Liver (tissue), 9 donors: ENCODE measurements around the gene LRRC63. TPM values are rescaled to one million over a fixed set of nuclear protein-coding genes. Genes with fewer than 3 reads are reported as not detected.

ENCODE experiments used
- DNase-seq: peaks from one replicate; pipeline ENCODE4 v3.0.0-alpha.2; 2017; ENCODE audit warnings: low spot score
- H3K27ac ChIP-seq, 2 donors: one replicate each; pipeline ENCODE4 v1.7.0; 2013; ENCODE audit warnings: inconsistent platforms in 2 of 2, low read length in 2 of 2, control low read depth in 1 of 2, low read depth in 1 of 2, mild to moderate bottlenecking in 1 of 2
- H3K27me3 ChIP-seq, 4 donors: one replicate each; pipeline versions ENCODE4 v1.6.1 to v1.7.0; 2013; ENCODE audit warnings: low read length in 3 of 4, inconsistent platforms in 1 of 4, mild to moderate bottlenecking in 1 of 4, moderate library complexity in 1 of 4; ENCODE audit not compliant: control insufficient read depth in 4 of 4, insufficient read depth in 4 of 4
- H3K36me3 ChIP-seq, 4 donors: one replicate each; pipeline versions ENCODE4 v1.6.1 to v1.7.0; 2013; ENCODE audit warnings: low read length in 3 of 4, mild to moderate bottlenecking in 3 of 4, low read depth in 1 of 4, moderate library complexity in 1 of 4; ENCODE audit not compliant: control insufficient read depth in 4 of 4, insufficient read depth in 3 of 4
- H3K4me1 ChIP-seq, 4 donors: one replicate each; pipeline versions ENCODE4 v1.6.1 to v1.7.0; 2013; ENCODE audit warnings: low read length in 3 of 4, mild to moderate bottlenecking in 3 of 4, moderate library complexity in 1 of 4; ENCODE audit not compliant: control insufficient read depth in 4 of 4, insufficient read depth in 4 of 4
- H3K4me3 ChIP-seq, 3 donors: one replicate each; pipeline versions ENCODE4 v1.6.1 to v1.7.0; 2013; ENCODE audit warnings: low read length in 3 of 3, control low read depth in 1 of 3, low read depth in 1 of 3, mild to moderate bottlenecking in 1 of 3
- H3K9ac ChIP-seq, 2 donors: one replicate each; pipeline ENCODE4 v1.7.0; 2013; ENCODE audit warnings: low read length in 2 of 2, mild to moderate bottlenecking in 2 of 2, moderate library complexity in 2 of 2, control low read depth in 1 of 2, low read depth in 1 of 2
- H3K9me3 ChIP-seq, 4 donors: one replicate each; pipeline versions ENCODE4 v1.6.1 to v1.7.0; 2013; ENCODE audit warnings: low read length in 3 of 4; ENCODE audit not compliant: control insufficient read depth in 4 of 4
- EGR1 ChIP-seq, 2 donors: IDR thresholded peaks; 2 replicates each; pipeline ENCODE4 v1.6.1; 2016 to 2018; ENCODE audit warnings: antibody characterized with exemption in 2 of 2, low read depth in 2 of 2
- FOXA1 ChIP-seq: IDR thresholded peaks from 2 replicates; pipeline ENCODE4 v1.6.1; 2016; ENCODE audit warnings: antibody characterized with exemption
- FOXA2 ChIP-seq: IDR thresholded peaks from 2 replicates; pipeline ENCODE4 v1.6.1; 2016; ENCODE audit warnings: antibody characterized with exemption
- GABPA ChIP-seq, 2 donors: IDR thresholded peaks in 1 of 2; conservative IDR thresholded peaks in 1 of 2; 2 replicates each; pipeline ENCODE4 v1.6.1; 2016; ENCODE audit warnings: antibody characterized with exemption in 2 of 2, mild to moderate bottlenecking in 1 of 2, moderate library complexity in 1 of 2
- HNF4A ChIP-seq, 2 donors: conservative IDR thresholded peaks; 2 replicates each; pipeline ENCODE4 v1.6.1; 2016; ENCODE audit warnings: antibody characterized with exemption in 2 of 2, mild to moderate bottlenecking in 2 of 2
- HNF4G ChIP-seq: IDR thresholded peaks from 2 replicates; pipeline ENCODE4 v1.6.1; 2016; ENCODE audit warnings: antibody characterized with exemption
- JUND ChIP-seq, 2 donors: IDR thresholded peaks; 2 replicates each; pipeline ENCODE4 v1.6.1; 2016; ENCODE audit warnings: antibody characterized with exemption in 2 of 2
- NR2F2 ChIP-seq: IDR thresholded peaks from 2 replicates; pipeline ENCODE4 v1.6.1; 2016; ENCODE audit warnings: antibody characterized with exemption
- RAD21 ChIP-seq, 2 donors: IDR thresholded peaks; 2 replicates each; pipeline ENCODE4 v1.6.1; 2016; ENCODE audit warnings: antibody characterized with exemption in 2 of 2, mild to moderate bottlenecking in 2 of 2
- REST ChIP-seq: IDR thresholded peaks from 2 replicates; pipeline ENCODE4 v1.6.1; 2016; ENCODE audit warnings: antibody characterized with exemption, mild to moderate bottlenecking
- RXRA ChIP-seq, 2 donors: IDR thresholded peaks; 2 replicates each; pipeline ENCODE4 v1.6.1; 2017 to 2018; ENCODE audit warnings: antibody characterized with exemption in 2 of 2, mild to moderate bottlenecking in 1 of 2
- SP1 ChIP-seq: IDR thresholded peaks from 2 replicates; pipeline ENCODE4 v1.6.1; 2018; ENCODE audit warnings: antibody characterized with exemption, mild to moderate bottlenecking
- TAF1 ChIP-seq: conservative IDR thresholded peaks from 2 replicates; pipeline ENCODE4 v1.6.1; 2016; ENCODE audit warnings: antibody characterized with exemption, mild to moderate bottlenecking
- YY1 ChIP-seq: IDR thresholded peaks from 2 replicates; pipeline ENCODE4 v1.6.1; 2016; ENCODE audit warnings: antibody characterized with exemption, mild to moderate bottlenecking
- WGBS: extraction: QIAGEN DNeasy Blood & Tissue Kit; methylation state at CpG from one replicate; pipeline ENCODE4 v1.1.7; 2013; 5-methylcytosine and 5-hydroxymethylcytosine counted together
- polyA plus RNA-seq, 2 donors: library from polyadenylated mRNA; stranded (reverse) in 1 of 2; unstranded in 1 of 2; fragments of 200-250 nt in 1 of 2; fragments of >200 nt in 1 of 2; fragmentation: Nextera tagmentation in 1 of 2; extraction: Ambion mirVana in 1 of 2; gene quantifications; one replicate each; pipeline versions ENCODE4 v1.2.1 to v1.2.3, GENCODE V29; 2013 to 2015
- total RNA-seq, 2 donors: library from RNA; depleted of rRNA; stranded (reverse); fragments of >200 nt; gene quantifications; one replicate each; pipeline ENCODE4 v1.2.3, GENCODE V29; 2014
- TF ChIP-seq, protein P1 (sequence below): IDR thresholded peaks from 2 replicates; pipeline ENCODE4 v1.6.1; 2016; ENCODE audit warnings: antibody characterized with exemption
- TF ChIP-seq, protein P2 (sequence below): IDR thresholded peaks from 2 replicates; pipeline ENCODE4 v1.6.1; 2016; ENCODE audit warnings: antibody characterized with exemption
- TF ChIP-seq, protein P3 (sequence below): IDR thresholded peaks from 2 replicates; pipeline ENCODE4 v1.6.1; 2016; ENCODE audit warnings: antibody characterized with exemption
- TF ChIP-seq, protein P4 (sequence below): fragments of 150-350 bp; IDR thresholded peaks from 2 replicates; pipeline ENCODE4 v1.5.1; 2017; ENCODE audit warnings: improper control_type of control experiment, low read depth, low read length; ENCODE audit not compliant: missing input control
- donor health status: healthy.
- donor health status: healthy.
- donor health status: healthy.
- donor health status: healthy.
- donor health status: healthy.

LRRC63 gene
- total and polyA plus RNA-seq, 4 donors: 0.03 to 0.84 (median 0.09) TPM

GRCh38 chr13:46296921-46297320 lies 85.2 kb downstream of the LRRC63 start:
- Histone ChIP-seq H3K4me3 (no peak overlapping the region), H3K27ac (peak overlapping the region; percentile 66 to 88), H3K36me3 (no peaks in the 10 kb centered on the region), H3K4me1 (peaks cover 11 to 38% (median 25%) of the 10 kb centered on the region in 4 donors), H3K9ac (no peak overlapping the region), H3K9me3 (peaks cover 0 to 3% (median 0%) of the 10 kb centered on the region in 4 donors), H3K27me3 (no peaks in the 10 kb centered on the region)
- no peak for DNase-seq
- TF ChIP-seq, protein P1, sequence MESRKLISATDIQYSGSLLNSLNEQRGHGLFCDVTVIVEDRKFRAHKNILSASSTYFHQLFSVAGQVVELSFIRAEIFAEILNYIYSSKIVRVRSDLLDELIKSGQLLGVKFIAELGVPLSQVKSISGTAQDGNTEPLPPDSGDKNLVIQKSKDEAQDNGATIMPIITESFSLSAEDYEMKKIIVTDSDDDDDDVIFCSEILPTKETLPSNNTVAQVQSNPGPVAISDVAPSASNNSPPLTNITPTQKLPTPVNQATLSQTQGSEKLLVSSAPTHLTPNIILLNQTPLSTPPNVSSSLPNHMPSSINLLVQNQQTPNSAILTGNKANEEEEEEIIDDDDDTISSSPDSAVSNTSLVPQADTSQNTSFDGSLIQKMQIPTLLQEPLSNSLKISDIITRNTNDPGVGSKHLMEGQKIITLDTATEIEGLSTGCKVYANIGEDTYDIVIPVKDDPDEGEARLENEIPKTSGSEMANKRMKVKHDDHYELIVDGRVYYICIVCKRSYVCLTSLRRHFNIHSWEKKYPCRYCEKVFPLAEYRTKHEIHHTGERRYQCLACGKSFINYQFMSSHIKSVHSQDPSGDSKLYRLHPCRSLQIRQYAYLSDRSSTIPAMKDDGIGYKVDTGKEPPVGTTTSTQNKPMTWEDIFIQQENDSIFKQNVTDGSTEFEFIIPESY: no peak
- TF ChIP-seq, protein P2, sequence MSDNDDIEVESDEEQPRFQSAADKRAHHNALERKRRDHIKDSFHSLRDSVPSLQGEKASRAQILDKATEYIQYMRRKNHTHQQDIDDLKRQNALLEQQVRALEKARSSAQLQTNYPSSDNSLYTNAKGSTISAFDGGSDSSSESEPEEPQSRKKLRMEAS: no peak
- TF ChIP-seq FOXA2: no peak
- no peak for TF ChIP-seq GABPA (IDR thresholded peaks at IDR 0.05 in 1 of 2, conservative IDR thresholded peaks at IDR 0.05 in 1 of 2)
- TF ChIP-seq HNF4A (conservative IDR thresholded peaks at IDR 0.05): peak in 1 of 2 donors; percentile 9
- no peak for TF ChIP-seq RAD21 (IDR thresholded peaks at IDR 0.05)
- no peak for TF ChIP-seq YY1
- whole genome bisulfite sequencing: 47% methylated on average over 3 of the region's 3 CpGs

GRCh38 chr13:46297361-46297811 lies 85.7 kb downstream of the LRRC63 start:
- Histone ChIP-seq H3K36me3 (no peaks in the 10 kb centered on the region), H3K9ac (no peak overlapping the region), H3K4me1 (peaks cover 11 to 38% (median 22%) of the 10 kb centered on the region in 4 donors), H3K9me3 (peaks cover 0 to 3% (median 0%) of the 10 kb centered on the region in 4 donors), H3K4me3 (no peak overlapping the region), H3K27me3 (no peaks in the 10 kb centered on the region), H3K27ac (peak overlapping the region; percentile 66 to 88)
- no peak for DNase-seq
- TF ChIP-seq HNF4A (conservative IDR thresholded peaks at IDR 0.05) (no peak), RXRA (IDR thresholded peaks at IDR 0.05) (peak in 1 of 2 donors; percentile 6), SP1 (no peak)
- 18% methylated on average over 3 of the region's 3 CpGs for WGBS

DNA sequence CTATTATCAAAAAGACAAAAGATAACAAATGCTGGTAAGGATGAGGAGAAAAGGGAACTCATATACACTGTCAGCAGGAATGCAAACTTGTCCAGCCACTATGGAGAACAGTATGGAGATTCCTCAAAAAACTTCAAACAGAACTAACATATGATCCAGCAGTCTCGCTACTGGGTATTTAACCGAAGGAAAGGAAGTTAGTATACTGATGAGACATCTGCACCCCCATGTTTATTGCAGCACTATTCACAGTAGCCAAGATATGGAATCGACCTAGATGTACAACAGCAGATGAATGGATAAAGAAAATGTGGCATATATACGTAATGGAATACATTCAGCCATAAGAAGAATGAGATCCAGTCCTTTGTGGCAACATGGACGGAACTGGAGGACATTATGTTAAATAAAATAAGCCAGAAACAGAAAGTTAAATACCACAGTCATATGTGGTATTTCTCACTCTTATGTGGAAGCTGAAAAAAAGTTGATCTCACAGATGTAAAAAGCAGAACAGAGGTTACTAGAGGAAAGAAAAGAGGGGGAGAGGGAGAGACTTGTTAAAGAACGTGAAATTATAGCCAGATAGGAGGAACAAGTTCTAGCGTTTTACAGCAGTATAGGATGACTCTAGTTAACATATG lies 92.1 kb downstream of the LRRC63 start:
- H3K36me3 ChIP-seq: no peaks in the 10 kb centered on the region
- no peaks in the 10 kb centered on the region for H3K27me3 ChIP-seq
- H3K27ac ChIP-seq: no peak overlapping the region
- H3K9ac ChIP-seq: no peak overlapping the region
- WGBS: 77% methylated on average over 7 of the region's 7 CpGs
- no peak for DNase-seq
- no peaks in the 10 kb centered on the region for H3K4me1 ChIP-seq
- H3K4me3 ChIP-seq: no peak overlapping the region
- peaks cover 0 to 3% (median 0%) of the 10 kb centered on the region in 4 donors for H3K9me3 ChIP-seq
- TF ChIP-seq, protein P3, sequence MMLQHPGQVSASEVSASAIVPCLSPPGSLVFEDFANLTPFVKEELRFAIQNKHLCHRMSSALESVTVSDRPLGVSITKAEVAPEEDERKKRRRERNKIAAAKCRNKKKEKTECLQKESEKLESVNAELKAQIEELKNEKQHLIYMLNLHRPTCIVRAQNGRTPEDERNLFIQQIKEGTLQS: no peak
- TF ChIP-seq SP1 (no peak), TAF1 (no peak), EGR1 (IDR thresholded peaks at IDR 0.05; ENCODE audit: low read depth in 2 of 2) (no peak), FOXA2 (no peak), HNF4A (conservative IDR thresholded peaks at IDR 0.05) (no peak), RXRA (IDR thresholded peaks at IDR 0.05) (no peak), YY1 (no peak), NR2F2 (no peak), GABPA (IDR thresholded peaks at IDR 0.05 in 1 of 2, conservative IDR thresholded peaks at IDR 0.05 in 1 of 2) (no peak), RAD21 (IDR thresholded peaks at IDR 0.05) (no peak), HNF4G (no peak), JUND (IDR thresholded peaks at IDR 0.05) (no peak), FOXA1 (no peak), REST (no peak)
- TF ChIP-seq, protein P2: no peak
- TF ChIP-seq, protein P4, sequence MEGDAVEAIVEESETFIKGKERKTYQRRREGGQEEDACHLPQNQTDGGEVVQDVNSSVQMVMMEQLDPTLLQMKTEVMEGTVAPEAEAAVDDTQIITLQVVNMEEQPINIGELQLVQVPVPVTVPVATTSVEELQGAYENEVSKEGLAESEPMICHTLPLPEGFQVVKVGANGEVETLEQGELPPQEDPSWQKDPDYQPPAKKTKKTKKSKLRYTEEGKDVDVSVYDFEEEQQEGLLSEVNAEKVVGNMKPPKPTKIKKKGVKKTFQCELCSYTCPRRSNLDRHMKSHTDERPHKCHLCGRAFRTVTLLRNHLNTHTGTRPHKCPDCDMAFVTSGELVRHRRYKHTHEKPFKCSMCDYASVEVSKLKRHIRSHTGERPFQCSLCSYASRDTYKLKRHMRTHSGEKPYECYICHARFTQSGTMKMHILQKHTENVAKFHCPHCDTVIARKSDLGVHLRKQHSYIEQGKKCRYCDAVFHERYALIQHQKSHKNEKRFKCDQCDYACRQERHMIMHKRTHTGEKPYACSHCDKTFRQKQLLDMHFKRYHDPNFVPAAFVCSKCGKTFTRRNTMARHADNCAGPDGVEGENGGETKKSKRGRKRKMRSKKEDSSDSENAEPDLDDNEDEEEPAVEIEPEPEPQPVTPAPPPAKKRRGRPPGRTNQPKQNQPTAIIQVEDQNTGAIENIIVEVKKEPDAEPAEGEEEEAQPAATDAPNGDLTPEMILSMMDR: no peak
